C1 segment of cervical spinal cord (tissue), 14 donors: Measurements from ENCODE around the gene MCM3AP.
A peak's percentile ranks its signal among the peaks of the same experiment; 100 is the strongest.

Source experiments
- DNase-seq, 14 donors: peaks; one replicate each; lab custom pipeline; 2025; lab: John Stamatoyannopoulos, UW

MCM3AP gene

GRCh38 chr21:46273341-46273740 is 12.1 kb downstream of the MCM3AP start:
- no peak for DNase-seq

DNA sequence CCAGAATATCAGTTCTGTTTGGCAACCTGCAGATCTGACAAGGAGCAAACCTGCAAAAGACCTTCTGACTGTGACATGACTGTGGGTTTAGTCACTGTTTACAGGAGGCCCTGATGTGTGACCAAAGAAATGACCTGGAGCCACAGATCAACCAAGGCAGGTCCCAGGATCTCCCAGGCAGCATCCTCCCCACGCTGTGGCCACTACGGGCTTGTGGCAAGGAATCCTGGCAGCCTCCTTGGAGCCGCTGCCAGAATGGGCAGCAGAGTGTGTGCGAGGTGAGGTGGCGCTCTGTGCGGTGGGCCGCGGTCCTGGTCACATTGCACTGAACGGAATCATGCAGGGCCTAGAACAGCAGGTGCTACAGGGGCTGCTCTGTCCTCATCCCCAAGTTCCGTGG is 15.9 kb downstream of the MCM3AP start:
- DNase-seq = no peak

- peak in 1 of 14 donors; percentile 36 for DNase-seq
These were observed 17.0 kb downstream of the MCM3AP start for GRCh38 chr21:46268371-46268770.

- DNase-seq = no peak
These were observed 18.5 kb downstream of the MCM3AP start for GRCh38 chr21:46266946-46267345.

GRCh38 chr21:46265736-46266525 is 19.5 kb downstream of the MCM3AP start:
- DNase-seq = no peak

DNA sequence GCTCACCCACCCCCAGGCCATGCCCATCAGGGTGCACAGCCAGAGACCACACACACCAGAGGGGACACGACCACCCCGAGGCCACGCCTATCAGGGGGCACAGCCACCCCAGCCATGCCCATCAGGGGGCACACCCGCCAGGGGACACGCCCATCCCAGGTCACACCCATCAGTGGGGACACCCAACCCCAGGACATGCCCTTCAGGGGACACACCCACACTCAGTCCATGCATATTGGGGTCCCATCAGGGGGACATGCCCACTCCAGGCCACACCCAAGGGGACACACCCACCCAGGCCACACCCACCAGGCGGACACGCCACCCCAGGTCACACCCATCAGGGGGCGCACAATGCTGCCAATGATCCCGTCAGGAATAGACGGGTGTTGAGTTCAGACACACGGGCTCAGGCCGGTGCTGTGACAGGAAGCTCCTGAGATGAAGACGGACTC is 20.7 kb downstream of the MCM3AP start:
- DNase-seq = no peak

- no peak for DNase-seq
These were observed 21.2 kb downstream of the MCM3AP start for GRCh38 chr21:46264046-46264689.

DNA sequence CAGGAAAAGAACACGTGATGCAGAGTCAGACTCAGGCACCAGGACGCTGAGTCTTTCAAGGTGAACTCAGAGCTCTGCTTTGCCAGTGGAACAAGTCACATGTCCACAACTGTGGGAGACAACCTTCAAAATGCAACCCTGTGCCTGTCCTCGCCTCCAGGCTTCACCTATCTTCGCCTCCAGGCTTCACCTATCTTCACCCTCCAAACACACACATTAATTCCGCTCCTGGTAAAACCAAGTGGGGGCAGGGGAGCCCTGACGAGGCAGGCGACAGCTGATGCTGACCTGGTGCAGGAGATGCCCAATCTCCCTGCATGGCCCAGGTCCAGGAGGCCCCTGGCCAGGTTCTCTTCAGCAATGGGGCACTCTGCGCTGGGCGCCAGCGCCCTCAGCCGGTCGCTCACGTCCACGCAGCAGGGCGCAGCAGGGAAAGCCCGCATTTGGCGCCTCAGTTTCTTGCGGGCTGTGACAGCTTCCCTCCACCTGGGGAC is 28.9 kb downstream of the MCM3AP start:
- DNase-seq = no peak

DNA sequence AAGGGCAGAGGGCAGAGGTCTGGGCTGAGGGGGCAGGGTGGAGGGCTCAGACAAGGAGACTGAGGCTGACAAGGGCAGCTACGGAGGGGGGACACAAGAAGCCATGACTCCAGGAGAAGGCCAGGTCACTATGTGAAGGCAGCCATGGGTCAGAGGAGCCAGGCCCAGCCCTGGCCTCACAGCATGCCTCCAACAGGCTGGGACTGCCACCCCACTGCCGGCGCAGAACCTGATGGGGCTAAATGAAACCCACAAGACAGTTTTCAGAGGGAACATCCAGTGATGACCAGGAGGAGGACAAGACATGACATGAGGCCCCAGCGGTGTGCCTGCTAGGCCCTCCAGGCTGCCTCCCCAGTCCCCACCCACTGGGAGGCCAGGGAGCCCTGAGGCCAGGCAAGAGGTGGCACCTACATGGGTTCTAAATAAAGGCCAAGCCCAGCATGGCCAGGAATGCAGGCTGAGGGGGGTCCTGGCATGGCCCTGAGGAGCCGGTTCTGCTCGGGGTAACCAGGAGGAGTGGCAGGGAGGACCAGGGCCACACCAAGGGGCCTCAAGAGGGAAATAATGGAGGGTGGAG is 29.6 kb downstream of the MCM3AP start:
- no peak for DNase-seq

DNA sequence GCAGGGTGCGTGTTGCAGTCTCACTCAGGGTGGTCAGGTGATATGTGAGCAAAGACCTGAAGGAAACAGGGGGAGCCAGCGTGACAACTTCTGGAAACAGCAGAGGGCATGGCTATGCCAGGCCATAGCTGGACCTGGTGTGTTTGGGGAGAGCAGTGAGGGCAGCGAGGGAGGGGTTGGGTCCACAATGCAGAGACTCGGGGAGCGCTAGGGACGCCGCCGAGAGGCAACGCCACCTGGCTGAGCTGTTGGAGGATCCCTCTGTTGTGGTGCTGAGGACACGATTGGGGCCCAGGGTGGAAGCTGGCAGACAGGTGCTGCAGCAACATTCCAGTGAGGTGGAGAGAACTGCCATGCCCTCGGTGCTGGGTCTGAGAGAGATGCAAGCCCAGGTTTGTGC is 30.2 kb downstream of the MCM3AP start:
- DNase-seq = no peak

DNA sequence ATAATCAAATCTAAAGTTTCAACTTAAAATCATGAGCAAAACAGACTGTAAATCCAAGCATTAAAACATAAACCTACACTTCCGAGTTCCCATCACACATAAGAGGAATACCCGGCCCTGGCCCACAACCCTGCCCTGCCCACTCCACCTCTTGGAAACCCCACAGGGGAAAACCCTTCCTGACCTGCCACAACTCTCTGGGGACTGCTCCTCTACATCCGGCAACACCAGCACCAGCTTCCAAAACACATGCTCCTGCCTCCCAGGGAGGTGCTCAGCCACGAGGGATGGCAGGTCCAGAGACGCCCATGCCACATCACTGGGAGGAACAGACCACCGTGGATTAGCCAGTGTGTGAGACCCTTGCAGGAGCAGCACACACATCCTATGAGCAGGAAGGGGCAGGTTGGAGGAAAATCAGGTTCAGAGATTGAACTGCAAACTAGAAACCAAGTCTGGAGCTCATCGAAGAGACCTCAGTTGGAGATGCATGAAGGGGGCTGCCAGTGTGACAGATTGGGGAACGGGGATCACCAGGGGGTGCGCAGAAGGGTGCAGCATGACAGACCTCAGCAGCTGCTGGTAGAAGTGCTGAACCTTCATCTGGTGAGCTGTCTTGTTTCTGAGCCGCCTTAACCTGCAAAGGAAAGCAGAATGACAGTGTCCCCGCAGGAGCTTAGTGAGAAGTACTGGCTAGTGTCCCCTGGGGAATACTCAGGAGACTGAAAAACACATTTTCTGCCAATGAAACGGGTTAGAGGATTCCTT is 31.0 kb downstream of the MCM3AP start:
- no peak for DNase-seq

- no peak for DNase-seq
These were observed 31.7 kb downstream of the MCM3AP start for GRCh38 chr21:46253610-46254124.

GRCh38 chr21:46252840-46253239 is 32.6 kb downstream of the MCM3AP start:
- DNase-seq = no peak

- no peak for DNase-seq
These were observed 35.2 kb downstream of the MCM3AP start for GRCh38 chr21:46250146-46250725.

DNA sequence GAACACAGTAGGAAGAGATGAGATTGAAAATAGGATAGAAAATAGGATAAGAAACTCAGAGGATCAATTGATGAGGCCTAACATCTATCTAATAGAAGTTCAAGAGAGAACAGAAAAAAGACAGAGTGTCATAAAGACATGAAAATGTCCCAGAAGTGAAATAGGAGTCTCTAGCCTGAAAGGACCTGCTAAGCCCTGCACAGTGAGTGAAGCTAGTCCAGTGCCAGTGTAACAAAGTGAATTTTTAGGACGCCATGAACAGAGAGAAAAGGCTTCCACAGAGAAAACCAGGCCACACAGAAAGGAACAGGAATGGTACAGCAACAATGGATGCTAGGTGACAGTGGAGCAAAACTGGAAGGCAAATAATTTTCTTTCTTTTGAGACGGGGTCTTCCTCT is 36.6 kb downstream of the MCM3AP start:
- DNase-seq = no peak

DNA sequence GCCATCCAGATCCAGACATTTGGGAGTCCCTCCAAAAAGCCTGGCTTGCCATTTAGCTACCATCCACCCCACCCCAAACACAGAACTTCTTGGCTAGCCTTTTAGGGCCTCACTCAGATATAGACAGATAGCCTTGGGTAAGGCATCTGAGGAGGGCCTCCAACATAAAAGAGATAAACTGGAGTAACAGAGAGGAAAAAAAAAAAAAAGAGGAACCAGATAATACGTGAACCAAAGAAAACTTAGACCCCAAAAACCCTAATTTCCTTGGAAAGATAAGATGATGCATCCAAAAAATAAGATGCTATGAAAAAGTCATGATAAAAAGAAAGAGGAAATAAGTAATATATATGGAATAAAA is 37.0 kb downstream of the MCM3AP start:
- DNase-seq = no peak

DNA sequence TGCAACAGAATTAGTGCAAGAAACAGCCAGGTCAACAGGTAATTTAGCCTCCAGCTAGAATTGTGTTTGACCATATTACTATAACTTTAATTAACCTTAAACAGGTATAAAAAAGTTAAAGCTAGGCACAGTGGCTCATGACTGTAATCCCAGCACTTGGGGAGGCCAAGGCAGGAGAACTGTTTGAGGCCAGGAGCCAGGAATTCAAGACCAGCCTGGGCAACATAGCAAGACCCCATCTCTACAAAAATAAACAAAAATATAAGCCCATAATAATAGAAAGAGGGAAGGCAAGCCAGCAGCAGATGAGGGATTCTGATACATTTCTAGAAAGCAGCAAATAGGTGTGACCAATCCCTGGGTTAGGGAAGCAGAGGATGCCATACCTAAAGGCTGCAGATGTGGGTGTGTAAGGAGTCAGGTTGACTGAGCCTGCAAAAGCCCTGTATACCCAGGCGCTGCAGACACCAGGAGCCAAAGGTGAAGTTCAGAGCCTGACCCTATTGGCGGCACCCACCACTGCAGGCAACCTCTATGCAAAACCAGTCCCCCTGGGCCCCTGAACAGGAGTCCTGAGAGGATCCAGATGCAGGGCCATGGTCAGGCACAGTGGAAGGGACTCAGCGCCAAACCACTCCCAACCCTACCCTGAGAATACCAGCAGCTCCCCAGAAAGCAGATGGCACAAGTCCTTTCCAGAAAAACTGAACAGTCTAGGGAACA is 37.6 kb downstream of the MCM3AP start:
- DNase-seq = no peak

GRCh38 chr21:46246345-46246744 is 39.1 kb downstream of the MCM3AP start:
- DNase-seq = no peak

DNA sequence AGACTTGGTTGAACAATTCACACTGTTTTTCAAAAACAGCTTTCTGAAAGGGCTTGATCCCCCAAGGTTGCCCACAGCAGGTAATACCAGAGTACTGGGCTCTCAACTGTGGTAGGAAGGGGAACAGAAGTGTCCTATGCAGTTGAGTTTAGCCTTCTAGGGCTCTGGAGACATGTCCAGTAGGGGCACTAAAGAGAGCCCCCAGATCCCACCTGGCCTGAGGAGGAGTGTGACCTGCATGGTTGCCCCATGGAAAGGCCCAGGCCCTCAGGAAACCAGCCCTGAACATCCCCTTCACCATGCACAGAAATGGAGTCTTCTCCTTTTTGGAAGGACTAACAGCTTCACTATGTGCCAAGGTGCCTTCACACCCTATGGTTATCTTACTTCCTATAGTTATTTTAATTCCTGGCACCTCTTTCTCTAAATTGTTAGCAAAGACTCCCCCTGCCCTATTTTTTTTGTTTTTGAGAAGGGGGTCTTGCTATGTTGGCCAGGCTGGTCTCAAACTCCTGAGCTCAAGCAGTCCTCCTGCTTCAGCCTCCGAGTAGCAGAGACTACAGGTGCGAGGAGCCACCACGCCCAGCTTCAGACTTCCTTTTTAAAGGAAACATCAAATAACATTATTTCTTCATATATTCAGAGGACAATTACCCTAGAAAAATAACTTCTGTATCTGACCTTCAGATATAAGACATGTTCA is 40.0 kb downstream of the MCM3AP start:
- no peak for DNase-seq

DNA sequence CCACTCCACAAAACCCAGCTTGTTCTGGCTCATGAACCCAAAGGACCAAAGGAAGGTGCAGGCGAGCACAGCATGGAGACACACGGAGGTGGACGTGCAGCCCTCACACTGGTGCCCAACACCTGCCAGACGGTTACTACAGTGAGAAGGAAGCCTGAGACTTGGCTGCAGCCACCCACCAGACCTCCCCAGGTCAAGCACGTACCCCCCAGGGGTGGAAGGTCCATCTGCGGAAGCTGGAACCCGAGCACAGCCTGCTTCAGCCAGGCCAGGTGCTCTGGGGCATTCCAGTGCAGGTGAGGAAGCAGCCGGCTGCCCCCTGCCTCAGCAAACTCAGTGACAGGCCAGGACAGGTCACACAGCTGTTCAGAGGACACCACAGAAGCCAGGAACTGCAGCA is 40.8 kb downstream of the MCM3AP start:
- no peak for DNase-seq
